CD4-positive, alpha-beta T cell (primary cell): ENCODE data around the gene YPEL2. TPM values are rescaled to one million over a fixed set of nuclear protein-coding genes. Genes with fewer than 3 reads are reported as not detected.

Experiments used
- ATAC-seq: fragments of 200-7000 bp; cut with Tn5 transposase; one replicate; pipeline ENCODE4 v1.10.0; 2022; ENCODE audit warnings: mild to moderate bottlenecking; ENCODE audit not compliant: poor library complexity
- CTCF ChIA-PET: fragments of 350-600 bp; sonication (Branson Sonifier 250); formaldehyde crosslinking; loops from one replicate; lab custom pipeline; 2021; ENCODE audit warnings: antibody characterized with exemption, inconsistent platforms; lab: Charles Lee
- POLR2A ChIA-PET: fragments of 350-600 bp; sonication (Branson Sonifier 250); formaldehyde crosslinking; loops from one replicate; lab custom pipeline; 2021; ENCODE audit warnings: antibody characterized with exemption, inconsistent platforms; lab: Charles Lee
- DNase-seq, 14 experiments: peaks; one replicate each; pipeline ENCODE4 v3.0.0-alpha.2; 2013 to 2020; ENCODE audit warnings: mixed read lengths in 2 of 14
- H3K27ac ChIP-seq, 2 donors: one replicate each; pipeline versions ENCODE4 v1.5.1 to v1.7.0; 2013; ENCODE audit warnings: low read length in 2 of 2, low read depth in 1 of 2, mild to moderate bottlenecking in 1 of 2
- H3K27me3 ChIP-seq, 2 experiments: 1 replicate in 1 of 2; 2 replicates in 1 of 2; pipeline versions ENCODE4 v1.6.1 to v1.7.0; 2013; ENCODE audit warnings: low read length in 2 of 2, control low read depth in 1 of 2, mild to moderate bottlenecking in 1 of 2, moderate library complexity in 1 of 2; ENCODE audit not compliant: insufficient read depth in 2 of 2, control insufficient read depth in 1 of 2
- H3K36me3 ChIP-seq: one replicate; pipeline ENCODE4 v1.6.1; 2013; ENCODE audit warnings: low read length, control low read depth; ENCODE audit not compliant: insufficient read depth
- H3K4me1 ChIP-seq: one replicate; pipeline ENCODE4 v1.6.1; 2013; ENCODE audit warnings: low read length, control low read depth; ENCODE audit not compliant: insufficient read depth
- H3K4me3 ChIP-seq: one replicate; pipeline ENCODE4 v1.5.1; 2013; ENCODE audit warnings: mild to moderate bottlenecking, low read length, moderate library complexity
- H3K9me3 ChIP-seq, 2 experiments: 1 replicate in 1 of 2; 2 replicates in 1 of 2; pipeline versions ENCODE4 v1.6.1 to v1.7.0; 2013; ENCODE audit warnings: low read length in 2 of 2, mild to moderate bottlenecking in 2 of 2, control low read depth in 1 of 2, moderate library complexity in 1 of 2; ENCODE audit not compliant: control insufficient read depth in 1 of 2, insufficient read depth in 1 of 2
- H3K27ac Mint-ChIP-seq: one replicate; pipeline ENCODE4 v1.8.0; 2020; ENCODE audit warnings: mixed read lengths
- H3K27me3 Mint-ChIP-seq: one replicate; pipeline ENCODE4 v1.8.0; 2021; ENCODE audit warnings: mixed read lengths
- H3K36me3 Mint-ChIP-seq: one replicate; pipeline ENCODE4 v1.8.0; 2021; ENCODE audit warnings: low read depth, mixed read lengths
- H3K4me1 Mint-ChIP-seq: one replicate; pipeline ENCODE4 v1.8.0; 2021; ENCODE audit warnings: low read depth, mixed read lengths
- H3K4me3 Mint-ChIP-seq: one replicate; pipeline ENCODE4 v1.8.0; 2020; ENCODE audit warnings: mild to moderate bottlenecking, mixed read lengths
- H3K9me3 Mint-ChIP-seq: one replicate; pipeline ENCODE4 v1.8.0; 2020; ENCODE audit warnings: mixed read lengths
- CTCF ChIP-seq: fragments of 200-600 bp; IDR thresholded peaks from one replicate; pipeline ENCODE4 v1.8.0; 2022; ENCODE audit warnings: antibody characterized with exemption, mild to moderate bottlenecking
- intact Hi-C, 2 experiments: fragments of 100-400 bp; cut with DNase I in 1 of 2; cut with micrococcal nuclease in 1 of 2; formaldehyde crosslinking; loops; one replicate each; pipeline versions ENCODE4 v1.15.1 to v1.9.0; 2023 to 2025; cut with DNase I, micrococcal nuclease
- total RNA-seq, 174 experiments: library from RNA in 2 of 174; stranded (reverse) in 2 of 174; gene quantifications; one replicate each; pipeline ENCODE4 v1.2.3 and lab custom pipeline; 2021 to 2026

The YPEL2 gene
- total RNA-seq, 2 experiments from 2014 or later, result 69.1 to 71.6 TPM

- TF ChIP-seq CTCF, result no peak
- H3K9me3 Mint-ChIP-seq, result peaks cover 2% of the 10 kb centered on the region
- peaks cover 2% of the 10 kb centered on the region for H3K4me1 ChIP-seq
- POLR2A ChIA-PET, result interaction anchor here (1.2 kb wide), 1 partner anchor 97 kb away, joined by 3 read pairs; no protein-coding TSS in a partner anchor
- no peaks in the 10 kb centered on the region for H3K36me3 ChIP-seq
- H3K27ac ChIP-seq, result no peak overlapping the region
- peak in 4 of 14 experiments; percentile 20 to 44 (median 30) for DNase-seq
- no peaks in the 10 kb centered on the region for H3K27me3 ChIP-seq
- H3K27me3 Mint-ChIP-seq, result no peaks in the 10 kb centered on the region
- H3K36me3 Mint-ChIP-seq, result no peaks in the 10 kb centered on the region
- no peak overlapping the region for H3K4me3 Mint-ChIP-seq
- H3K9me3 ChIP-seq, result peaks cover 0 to under 1% of the 10 kb centered on the region in 2 experiments
- H3K4me3 ChIP-seq, result no peak overlapping the region
- no peak overlapping the region for H3K27ac Mint-ChIP-seq
- CTCF ChIA-PET, result interaction anchor here (1.0 to 3.8 kb wide), 4 partner anchors 14 to 101 kb away, joined by 3 to 12 read pairs (median 3); no protein-coding TSS in a partner anchor
- ATAC-seq, result peak; percentile 51
- intact Hi-C loops, result no loop called here
- peaks cover 6% of the 10 kb centered on the region for H3K4me1 Mint-ChIP-seq
Measured at GRCh38 chr17:59427425-59427921, 96.0 kb downstream of the YPEL2 start.

GRCh38 chr17:59427996-59428395, 96.5 kb downstream of the YPEL2 start:
- Mint-ChIP-seq H3K36me3 (no peaks in the 10 kb centered on the region), H3K9me3 (peaks cover 2% of the 10 kb centered on the region), H3K27ac (no peak overlapping the region), H3K4me1 (peaks cover 6% of the 10 kb centered on the region), H3K4me3 (no peak overlapping the region), H3K27me3 (no peaks in the 10 kb centered on the region)
- H3K4me1 ChIP-seq, result peaks cover 2% of the 10 kb centered on the region
- no peak overlapping the region for H3K27ac ChIP-seq
- CTCF ChIA-PET, result interaction anchor here (0.7 to 3.8 kb wide), 4 partner anchors 13 to 98 kb away, joined by 3 to 12 read pairs (median 3); no protein-coding TSS in a partner anchor
- H3K27me3 ChIP-seq, result no peaks in the 10 kb centered on the region
- ATAC-seq, result no peak
- H3K4me3 ChIP-seq, result no peak overlapping the region
- intact Hi-C loops, result no loop called here
- TF ChIP-seq CTCF, result no peak
- H3K9me3 ChIP-seq, result peaks cover 0 to 4% of the 10 kb centered on the region in 2 experiments
- H3K36me3 ChIP-seq, result no peaks in the 10 kb centered on the region
- POLR2A ChIA-PET, result interaction anchor here (1.2 kb wide), 1 partner anchor 98 kb away, joined by 3 read pairs; no protein-coding TSS in a partner anchor
- no peak for DNase-seq

- POLR2A ChIA-PET, result no interaction called here
- Mint-ChIP-seq H3K4me3 (no peak overlapping the region), H3K4me1 (peaks cover 6% of the 10 kb centered on the region), H3K27me3 (no peaks in the 10 kb centered on the region), H3K27ac (no peak overlapping the region), H3K36me3 (no peaks in the 10 kb centered on the region), H3K9me3 (peaks cover 2% of the 10 kb centered on the region)
- peaks cover 2% of the 10 kb centered on the region for H3K4me1 ChIP-seq
- DNase-seq, result no peak
- no peaks in the 10 kb centered on the region for H3K36me3 ChIP-seq
- intact Hi-C loops, result no loop called here
- no peak overlapping the region for H3K4me3 ChIP-seq
- no peaks in the 10 kb centered on the region for H3K27me3 ChIP-seq
- peaks cover 0 to 4% of the 10 kb centered on the region in 2 experiments for H3K9me3 ChIP-seq
- no peak overlapping the region for H3K27ac ChIP-seq
- TF ChIP-seq CTCF, result no peak
- no peak for ATAC-seq
- CTCF ChIA-PET, result interaction anchor here (3.8 kb wide), 1 partner anchor 99 kb away, joined by 12 read pairs; no protein-coding TSS in a partner anchor
Measured at GRCh38 chr17:59428916-59429485, 97.5 kb downstream of the YPEL2 start.
